Measurements from ENCODE around the gene EPHA4.

Gene EPHA4

DNA sequence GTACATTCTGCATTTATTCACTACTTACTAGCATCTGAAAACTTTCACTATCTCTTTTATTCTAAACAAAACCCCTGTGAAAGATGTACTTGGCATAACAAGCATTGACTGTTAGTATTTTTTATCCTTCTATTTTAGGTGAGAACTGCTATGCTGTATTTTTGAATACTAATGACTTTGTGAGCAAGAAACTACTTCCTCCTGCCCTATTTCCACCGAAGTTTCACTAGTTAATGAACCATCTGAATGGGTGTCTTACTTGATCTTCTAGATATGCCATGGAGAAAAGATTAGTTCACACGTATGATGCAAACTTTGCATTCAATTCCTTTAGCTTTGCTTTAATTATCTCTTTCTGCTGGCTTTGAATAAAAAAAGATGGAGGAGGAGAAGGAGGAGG is 68.1 kb downstream of the EPHA4 start:
- no peak for DNase-seq (ENCODE audit: low spot score)

DNA sequence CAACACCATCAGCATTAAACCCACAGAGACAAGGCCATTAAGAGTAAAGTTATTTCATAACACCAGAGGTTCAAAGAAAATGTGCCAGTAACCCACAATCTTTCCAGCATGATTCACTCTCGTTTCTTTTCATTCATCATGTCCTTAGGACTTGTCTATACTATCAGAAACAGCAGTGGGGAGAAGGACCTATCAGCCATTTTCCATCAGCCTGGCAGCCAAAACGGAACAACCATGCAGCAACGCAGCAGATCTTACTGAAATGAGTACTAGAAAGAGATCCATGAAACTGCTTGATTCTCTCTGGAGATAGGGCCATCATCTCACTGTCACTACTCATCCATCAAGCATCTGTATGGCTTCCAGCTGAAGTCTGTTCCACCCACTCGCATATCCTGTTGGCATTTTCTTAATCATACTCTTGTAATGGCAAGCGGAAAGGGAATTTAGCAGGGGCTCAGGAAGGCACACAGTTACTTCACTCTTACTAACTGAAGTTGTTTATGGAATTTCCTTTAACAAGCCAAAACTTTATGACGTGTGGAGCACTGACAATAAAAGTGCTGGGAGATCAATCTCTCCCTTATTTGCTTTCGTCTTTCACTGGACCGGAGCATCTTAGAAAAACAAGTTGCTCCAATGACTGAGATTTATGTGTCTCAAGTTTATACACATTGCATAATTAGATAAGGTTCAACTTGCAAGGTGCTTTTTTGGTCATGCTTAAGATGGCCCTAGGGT is 69.7 kb downstream of the EPHA4 start:
- no peak for DNase-seq (ENCODE audit: low spot score)

DNA sequence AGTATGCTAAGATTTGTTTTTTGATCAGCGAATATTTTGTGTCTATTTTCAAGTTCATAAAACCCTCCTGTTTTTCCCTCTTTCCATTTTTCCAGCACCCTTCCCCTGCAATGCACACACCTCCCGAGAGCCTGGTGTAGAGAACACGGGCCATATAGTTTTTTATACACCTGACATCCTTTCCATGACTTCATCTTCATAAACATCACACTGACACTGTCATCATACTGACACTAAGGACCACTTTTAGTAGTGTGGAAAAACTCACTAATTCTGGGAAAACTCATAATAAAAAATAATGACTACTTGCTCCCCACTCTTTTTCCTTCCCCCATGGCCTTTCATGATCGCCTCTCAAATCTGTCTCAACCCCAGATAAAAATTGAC is 70.2 kb downstream of the EPHA4 start:
- no peak for DNase-seq (ENCODE audit: low spot score)

DNA sequence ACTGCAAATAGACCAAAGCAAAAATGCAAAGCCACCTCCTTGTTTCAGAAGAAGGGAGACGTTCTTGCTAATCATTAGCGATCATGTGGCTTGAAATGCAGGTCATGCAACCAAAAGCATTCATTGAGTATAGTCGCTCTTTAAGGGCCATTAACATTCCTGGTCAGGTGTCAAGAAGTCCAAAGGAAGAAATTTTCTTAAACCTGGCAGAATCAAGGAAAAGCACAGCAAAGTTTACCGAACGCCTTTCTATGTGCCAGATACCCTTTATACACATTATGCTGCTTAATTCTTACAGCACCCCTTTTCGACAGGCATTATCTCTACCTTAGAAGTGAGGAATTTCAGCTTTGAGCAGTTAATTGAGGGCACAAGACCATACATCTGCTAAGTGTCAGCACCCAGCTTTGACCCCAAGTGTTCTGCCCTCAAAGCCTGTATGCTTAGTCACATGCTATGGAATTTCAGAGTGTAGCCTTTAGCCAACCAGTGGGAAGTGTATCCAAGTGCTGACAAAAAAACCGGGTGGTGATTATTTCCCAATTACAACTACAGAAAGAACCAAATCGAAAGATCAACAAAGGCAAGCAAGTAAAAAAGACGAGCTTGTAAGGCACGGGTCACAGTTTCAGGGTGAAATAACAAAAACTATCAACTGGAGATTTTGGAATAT is 70.8 kb downstream of the EPHA4 start:
- DNase-seq (ENCODE audit: low spot score) = no peak

DNA sequence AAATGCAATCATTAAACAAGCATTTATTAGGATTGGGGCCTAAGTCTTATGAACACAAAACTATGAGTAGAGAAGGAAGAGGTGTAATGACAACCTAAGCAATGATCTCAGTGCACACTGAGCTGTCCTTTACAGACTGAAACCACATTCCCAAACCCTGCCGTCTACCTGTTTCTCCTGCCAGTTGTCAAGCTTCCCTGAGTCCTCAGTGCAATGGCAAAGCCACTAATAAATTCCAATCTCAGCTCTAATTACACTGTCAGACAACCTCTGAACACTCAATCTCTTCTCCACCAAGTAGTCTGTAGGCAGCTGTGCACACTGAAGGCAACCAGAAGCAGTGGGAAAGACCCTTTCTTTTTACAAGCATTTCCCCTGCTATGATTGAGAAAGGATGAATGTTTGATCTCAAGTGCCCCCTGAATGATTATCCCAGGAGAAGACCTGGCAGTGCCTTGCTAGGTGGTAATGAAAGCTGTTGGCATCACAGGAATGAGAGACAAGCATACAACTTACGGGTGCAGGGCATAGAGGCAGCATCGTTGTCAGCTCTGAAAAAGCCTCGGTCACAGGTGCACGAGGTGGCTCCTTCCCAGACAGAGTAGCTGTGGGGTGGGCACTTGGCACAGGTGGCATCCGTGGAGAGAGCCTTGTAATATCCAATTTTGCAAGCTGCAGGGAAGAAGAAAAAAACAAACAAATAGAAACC is 71.4 kb downstream of the EPHA4 start:
- no peak for DNase-seq (ENCODE audit: low spot score)

DNA sequence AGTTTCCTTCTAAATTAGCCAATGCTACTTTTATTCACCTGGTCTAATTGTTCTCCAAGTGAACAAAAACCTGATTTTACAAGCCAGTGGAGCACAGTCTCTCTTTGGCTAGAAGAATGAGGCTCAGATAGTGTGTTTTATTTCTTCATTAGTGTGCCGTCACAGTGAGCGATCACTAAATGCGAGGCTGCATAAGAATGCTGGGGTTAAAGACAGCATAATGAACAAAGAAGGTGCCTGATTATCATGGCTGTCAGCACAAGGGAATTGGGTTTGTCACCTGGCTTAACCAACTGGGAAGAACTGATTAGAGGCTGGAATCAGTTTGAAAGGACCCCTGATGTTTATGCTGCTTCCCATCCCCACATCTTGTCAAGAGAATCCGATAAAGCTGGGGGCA is 76.4 kb downstream of the EPHA4 start:
- no peak for DNase-seq (ENCODE audit: low spot score)

DNA sequence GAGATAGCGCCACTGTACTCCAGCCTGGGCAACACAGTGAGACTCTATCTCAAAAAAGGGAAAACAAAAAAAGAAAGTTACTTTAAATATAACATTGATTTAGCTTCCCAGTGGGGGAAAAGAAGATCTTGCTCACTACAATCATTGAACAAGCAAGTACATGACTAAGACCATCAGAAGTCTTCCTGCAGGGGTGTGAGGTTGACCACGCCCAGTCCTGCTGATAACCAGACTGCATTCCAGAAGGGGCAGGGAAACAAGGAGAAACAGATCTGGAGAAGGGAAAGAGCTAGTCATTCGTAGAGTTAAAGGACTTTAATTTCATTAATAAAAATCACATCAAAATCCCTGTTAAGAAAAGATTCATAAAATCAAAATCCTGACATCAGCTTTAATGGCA is 77.5 kb downstream of the EPHA4 start:
- no peak for DNase-seq (ENCODE audit: low spot score)

DNA sequence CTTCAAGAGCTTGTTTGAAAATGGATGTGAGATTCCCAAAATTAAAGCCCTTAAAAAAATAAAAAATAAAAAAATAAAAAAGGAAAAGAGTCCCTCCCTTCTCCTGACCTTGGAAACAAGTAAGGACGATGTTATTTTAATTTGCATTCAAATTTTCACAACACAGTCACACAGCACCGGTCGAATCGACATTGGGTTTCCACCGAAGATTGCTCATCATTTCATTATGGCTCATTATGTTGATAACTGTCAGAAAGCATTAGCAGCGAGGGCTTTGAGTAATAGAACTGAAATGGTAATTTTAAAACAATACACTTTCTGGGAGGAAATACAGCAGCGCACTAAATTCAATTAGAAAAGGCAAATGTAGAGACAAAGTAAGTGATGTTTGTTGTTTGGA is 78.7 kb downstream of the EPHA4 start:
- no peak for DNase-seq (ENCODE audit: low spot score)

DNA sequence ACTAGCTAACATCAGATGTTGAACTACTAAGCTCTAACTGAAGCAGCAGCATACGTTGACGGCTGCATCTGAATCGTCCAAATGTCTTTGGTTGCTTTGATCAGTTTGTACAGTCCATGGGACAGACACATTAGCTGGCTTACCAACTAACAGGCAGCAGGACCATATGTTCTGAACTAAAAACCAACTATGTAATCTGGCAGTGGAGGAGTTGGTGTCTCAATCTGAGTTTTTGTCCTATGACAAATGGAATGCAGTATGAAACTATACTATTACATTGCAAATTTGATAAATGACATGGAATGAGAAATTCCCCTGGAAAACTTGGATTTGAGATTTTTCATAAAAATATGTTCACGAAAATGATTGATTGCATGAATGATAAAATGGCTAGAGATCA is 79.5 kb downstream of the EPHA4 start:
- no peak for DNase-seq (ENCODE audit: low spot score)

DNA sequence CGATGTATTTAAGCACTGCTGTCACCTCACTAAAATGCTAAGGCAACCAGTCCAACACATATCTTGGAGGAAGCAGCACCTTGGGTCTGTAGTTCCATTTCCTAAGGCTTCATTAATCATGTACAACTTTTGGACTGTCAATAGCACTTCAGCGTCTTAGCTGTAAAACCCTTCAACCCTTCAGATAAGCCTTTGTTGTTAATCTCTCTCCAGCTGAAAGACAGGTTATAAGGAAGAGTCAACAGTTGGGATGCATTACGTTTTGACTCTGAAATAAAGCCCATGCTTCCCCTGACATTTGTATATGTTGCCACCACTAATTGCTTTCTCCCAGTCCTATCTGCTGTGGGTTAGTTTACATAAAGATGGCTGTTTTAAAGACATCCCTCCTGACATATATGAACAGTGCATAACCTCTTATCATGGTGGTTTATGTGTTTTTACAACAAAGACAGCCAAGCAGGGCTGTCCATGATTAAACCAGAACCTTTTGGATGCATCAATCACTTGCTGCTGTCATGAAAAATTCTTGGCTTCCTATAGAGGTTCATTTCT is 81.5 kb downstream of the EPHA4 start:
- no peak for DNase-seq (ENCODE audit: low spot score)

DNA sequence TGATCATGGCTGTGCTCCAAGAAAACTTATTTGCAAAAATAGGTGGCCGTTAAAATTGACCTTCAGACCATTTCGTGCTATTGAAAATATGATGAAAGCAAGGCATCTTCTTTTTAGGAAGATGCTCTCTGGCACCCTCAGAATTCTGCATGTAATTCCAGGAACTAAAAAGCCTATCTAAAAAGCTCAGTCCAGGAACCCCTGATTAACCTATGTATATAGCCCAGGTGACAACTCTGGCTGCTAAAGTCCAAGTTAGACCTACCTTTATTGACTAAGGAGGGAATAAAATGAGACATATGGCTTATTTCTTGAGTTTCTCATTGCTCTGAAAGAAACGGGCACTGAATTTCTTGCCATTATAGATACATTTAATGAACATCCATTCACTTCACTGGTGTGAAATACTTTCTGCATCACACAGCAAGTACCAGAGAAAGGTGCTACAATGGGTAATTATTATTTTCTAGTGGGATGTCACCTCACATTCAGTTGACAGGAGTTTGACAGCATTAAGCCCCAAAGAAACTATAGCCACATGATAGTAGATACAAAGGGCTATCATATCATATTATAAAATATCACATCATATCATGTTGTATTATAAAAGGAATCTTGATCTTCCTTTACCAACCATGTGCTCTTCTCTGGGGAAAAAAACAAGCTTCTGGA is 83.8 kb downstream of the EPHA4 start:
- no peak for DNase-seq (ENCODE audit: low spot score)

DNA sequence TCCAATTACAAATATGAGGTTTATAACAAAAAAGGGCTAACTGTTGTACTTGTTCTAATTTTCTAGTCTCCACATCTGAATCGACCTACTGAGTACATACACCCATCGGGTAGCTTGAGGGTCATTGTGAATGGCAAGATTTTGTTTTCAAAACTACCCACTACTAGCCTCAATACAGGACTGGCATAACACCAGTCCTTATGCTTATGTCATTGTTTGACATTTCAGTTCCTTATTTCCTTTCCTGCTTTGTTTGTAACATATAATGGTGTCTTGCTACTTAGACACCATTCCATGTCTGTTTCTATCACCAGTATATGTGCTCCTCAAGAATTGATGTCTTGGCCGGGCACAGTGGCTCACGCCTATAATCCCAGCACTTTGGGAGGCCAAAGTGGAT is 86.0 kb downstream of the EPHA4 start:
- DNase-seq (ENCODE audit: low spot score) = no peak

DNA sequence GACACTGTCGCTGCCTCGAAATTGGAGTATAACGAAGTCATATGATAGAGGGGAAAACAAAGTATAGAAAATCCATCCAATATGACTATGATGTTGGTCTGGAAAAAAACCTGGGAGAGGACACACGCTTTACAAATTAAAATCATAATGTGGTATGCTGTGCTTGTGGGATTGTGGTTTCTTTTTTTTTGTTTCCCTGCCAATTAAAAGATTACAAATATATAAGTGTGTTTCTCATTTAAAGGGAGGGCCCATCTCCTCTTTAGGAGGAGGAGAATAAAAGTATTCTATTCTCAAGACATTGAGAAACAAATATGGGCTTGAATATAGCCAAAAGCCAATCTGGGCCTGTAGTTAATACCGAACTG is 86.6 kb downstream of the EPHA4 start:
- DNase-seq (ENCODE audit: low spot score) = no peak

DNA sequence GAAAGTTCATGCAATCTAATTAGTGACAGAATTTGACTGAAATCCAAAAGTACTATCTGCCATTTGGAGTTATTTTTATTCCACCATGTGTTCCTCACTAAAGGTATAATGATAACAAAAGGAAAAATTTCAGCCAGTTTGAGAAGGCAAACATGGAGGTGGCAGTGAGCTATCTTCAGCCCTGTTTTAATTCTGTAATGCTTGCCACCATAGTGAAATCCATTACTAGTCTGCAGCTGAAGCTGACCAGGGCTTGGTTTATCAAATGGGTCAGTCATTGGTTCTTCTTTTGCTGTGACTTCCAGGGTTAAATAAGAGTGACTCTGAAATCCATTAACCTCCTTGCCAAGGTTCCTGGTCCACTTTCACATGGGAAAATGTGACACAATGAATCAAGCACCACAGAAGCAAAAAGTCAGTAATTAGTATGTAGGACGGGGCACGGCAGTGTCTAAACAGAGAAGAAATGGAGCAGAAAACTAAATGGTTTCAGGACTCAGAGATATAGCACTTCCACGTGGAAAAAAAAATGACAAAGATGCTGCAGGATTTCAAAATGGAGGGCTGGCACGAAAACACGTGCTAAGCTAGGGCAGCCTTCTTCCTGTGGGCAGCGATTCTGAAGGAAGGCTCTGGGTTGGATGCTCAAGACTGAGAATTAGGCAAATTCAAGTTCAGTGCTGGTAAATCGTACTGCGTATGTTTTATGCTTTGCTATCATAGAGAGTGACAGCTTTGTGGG is 87.2 kb downstream of the EPHA4 start:
- no peak for DNase-seq (ENCODE audit: low spot score)

DNA sequence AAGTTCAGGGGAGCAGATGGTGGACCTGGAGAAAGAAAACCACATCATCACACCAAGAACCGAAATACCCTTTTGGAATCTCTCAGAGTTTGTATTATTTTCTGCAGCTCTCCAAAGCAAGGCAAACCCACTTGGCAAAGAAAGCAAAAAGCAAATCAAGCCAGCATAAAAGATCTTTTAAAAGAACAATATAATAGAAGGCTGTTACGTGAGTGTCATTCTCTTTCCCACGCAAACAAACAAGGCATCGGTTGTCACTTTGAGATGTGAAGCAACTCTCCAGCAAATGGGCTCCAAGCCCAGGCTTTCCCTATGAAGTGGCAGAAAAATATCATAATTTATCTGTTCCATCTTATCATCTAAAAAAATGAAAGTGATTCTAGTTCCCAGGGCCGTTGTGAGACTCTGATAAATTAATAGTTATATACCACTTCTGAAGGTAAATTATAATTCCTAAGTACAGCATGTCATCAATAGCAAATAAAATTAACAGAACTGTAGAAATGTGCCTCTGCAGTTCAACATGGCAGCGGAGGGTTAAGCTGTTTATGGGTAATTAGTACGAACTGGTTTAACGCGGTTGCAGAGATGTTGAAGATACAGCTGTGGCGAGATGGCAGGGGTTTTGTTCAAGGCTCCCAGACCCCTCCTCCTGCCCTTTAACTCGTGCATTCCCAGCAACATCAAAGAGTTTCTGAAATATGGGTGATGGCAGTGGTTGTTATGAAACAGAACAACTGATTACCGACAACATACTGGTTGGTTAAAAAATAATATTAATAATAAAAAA is 89.2 kb downstream of the EPHA4 start:
- no peak for DNase-seq (ENCODE audit: low spot score)

DNA sequence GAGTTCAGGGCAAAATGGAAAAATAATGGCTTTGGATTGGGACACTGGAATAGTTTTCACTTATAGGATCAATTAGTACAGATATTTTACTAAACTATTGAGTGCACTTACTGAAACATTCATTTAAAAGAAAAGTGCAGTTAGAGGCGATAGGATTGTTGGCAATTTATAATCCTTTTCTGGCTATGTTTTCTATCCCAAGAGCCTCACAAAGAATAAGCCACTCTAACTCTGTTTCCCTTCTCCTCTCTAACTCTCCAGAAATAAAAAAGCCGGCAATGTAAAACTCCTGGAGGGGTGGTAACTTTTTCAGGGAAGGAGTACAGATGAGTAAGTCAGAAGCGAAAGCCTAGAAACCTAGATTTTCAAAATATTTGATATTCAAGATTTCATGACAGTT is 91.3 kb downstream of the EPHA4 start:
- DNase-seq (ENCODE audit: low spot score) = no peak

DNA sequence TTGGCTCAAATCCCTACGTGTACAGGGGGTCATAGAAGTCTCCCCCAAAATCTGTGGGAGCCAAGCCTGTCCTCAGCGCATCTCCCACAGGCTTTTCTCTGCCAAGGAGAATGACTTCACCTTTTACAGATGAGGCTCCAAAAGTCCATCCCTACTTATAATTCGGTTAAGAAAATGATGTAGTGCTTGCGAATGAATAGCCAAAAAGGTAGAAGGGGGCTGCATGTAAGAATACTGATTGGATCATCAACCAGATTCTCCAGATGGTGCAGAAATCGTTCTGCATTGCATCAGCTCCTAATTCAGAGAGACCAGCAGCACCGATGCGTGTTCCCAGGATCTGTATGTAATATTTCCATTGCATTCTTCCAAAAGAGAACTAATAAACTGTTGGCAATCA is 91.9 kb downstream of the EPHA4 start:
- no peak for DNase-seq (ENCODE audit: low spot score)

DNA sequence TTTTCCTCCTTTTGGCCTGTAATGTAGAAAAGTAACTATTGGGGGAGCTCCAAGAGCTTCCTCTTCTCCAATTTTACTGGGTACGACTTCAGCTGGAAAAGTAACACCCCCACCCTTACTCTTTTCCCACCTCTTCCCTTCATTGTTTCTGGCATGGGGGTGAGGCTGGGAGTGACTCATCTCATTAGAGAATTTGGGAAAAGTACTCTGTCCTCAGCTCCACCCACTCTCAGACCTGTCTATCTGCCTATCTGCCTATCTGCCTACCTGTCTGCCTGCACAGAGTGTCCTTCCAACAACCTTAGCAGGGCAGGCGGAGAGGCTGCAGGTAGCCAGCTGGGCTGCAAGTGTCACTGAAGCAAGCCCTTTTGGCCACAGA is 93.6 kb downstream of the EPHA4 start:
- no peak for DNase-seq (ENCODE audit: low spot score)

DNA sequence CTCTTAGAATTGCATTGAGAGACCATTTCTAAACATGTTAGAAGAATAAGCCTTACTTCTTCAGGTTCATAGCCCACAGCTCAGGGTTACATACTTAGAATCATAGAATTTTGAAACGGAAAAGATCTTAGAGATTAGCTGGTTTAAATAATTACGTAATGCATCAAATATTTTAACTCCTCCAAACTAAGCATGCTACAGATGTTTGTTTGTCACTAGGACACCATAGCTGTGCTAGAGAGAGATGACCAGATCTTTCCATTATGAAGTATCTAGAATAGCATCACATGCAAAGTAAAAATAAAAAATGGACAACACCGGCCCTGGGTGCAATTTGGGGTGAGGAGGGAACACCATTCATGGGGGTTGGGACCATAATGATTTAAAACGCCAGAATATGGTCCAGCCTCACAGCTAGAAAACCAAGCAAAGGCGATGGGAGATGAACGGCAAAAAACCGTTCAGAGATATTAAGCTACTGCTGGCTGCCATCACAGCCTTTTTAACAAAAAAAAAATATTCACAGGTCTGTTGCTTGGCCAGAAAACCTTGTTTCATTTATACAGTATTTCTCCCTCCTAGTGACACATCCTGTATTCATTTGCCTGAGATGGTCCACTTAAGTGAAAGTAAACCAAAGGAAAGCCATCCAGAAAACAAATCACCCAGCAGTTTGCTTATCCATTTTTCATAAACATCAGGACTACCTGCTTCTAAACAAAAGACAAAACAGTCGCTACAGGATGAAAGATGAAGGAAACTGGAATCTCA is 94.2 kb downstream of the EPHA4 start:
- DNase-seq (ENCODE audit: low spot score) = no peak

DNA sequence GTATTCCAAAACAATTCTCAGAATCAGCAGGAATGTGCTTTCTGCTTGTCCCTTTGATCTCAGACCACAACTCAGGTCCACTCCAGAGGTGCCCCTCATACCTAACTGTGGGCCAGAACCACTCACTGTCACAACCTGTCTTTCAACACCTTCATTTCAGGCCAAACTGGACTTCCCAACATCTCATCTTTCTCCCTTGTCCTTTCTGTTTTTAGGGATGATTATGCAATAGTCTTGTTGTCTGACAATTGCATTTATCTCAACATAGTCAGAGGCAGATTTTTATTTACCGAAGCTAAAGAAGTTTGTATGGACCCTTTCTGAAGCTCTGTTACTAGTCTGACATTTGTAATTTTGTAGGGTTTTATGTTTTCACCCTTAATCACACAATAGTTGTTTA is 95.9 kb downstream of the EPHA4 start:
- no peak for DNase-seq (ENCODE audit: low spot score)
